ENCODE data around the gene PTX4. TPM values are rescaled to one million over a fixed set of nuclear protein-coding genes. Genes with fewer than 3 reads are reported as not detected.

Gene PTX4
- total RNA-seq, 1 experiment from 2014 or later = not detected

DNA sequence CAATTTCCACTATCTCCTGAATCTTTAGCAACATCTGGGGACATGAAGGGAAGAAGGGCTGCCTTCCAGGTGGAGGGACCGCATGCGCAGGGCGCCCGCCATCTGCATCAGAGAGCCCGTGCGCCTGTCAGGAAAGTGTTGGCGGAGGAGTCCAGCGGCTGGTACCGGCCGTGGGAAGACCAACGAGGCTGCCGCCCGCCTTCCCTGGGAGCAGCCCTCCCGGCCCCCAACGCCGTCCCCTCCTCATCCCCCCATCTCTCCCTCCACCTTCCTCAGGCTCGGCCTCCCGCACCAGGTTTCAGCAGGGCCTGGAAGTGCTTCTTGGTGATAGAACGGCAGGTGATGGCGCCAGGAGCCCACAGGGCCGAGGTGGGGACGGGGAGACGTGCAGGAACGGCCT, 22.7 kb downstream of the PTX4 start:
- H2AFZ ChIP-seq (ENCODE audit: low read length) = no peak overlapping the region
- H4K91ac ChIP-seq (ENCODE audit: insufficient read length, low read depth, low read length) = no peak overlapping the region
- peaks cover 9% of the 10 kb centered on the region; the same call in 1 of the 2 replicates for H3K79me2 ChIP-seq (ENCODE audit: insufficient read depth, low read length)
- H3K9me3 ChIP-seq (ENCODE audit: control insufficient read depth, low read depth, low read length) = no peaks in the 10 kb centered on the region
- H3K4me1 Mint-ChIP-seq = peaks cover 3 to 6% of the 10 kb centered on the region in 2 experiments; a peak in 2 of 4 replicates
- peaks cover 4% of the 10 kb centered on the region for H3K79me1 ChIP-seq (ENCODE audit: insufficient read depth, low read depth, low read length, poor library complexity, severe bottlenecking)
- no peak overlapping the region for H4K8ac ChIP-seq (replicated peaks; ENCODE audit: insufficient read length, low read depth, low read length)
- no peak overlapping the region for H3K23ac ChIP-seq (ENCODE audit: insufficient read length, low read depth, low read length)
- no peaks in the 10 kb centered on the region for H4K20me1 ChIP-seq (ENCODE audit: control insufficient read depth, insufficient read depth, insufficient read length)
- H3K36me3 Mint-ChIP-seq (ENCODE audit: insufficient read depth in 1 of 3, low read depth in 3 of 3) = peaks cover 2 to 8% (median 5%) of the 10 kb centered on the region in 3 experiments; a peak in 4 of 7 replicates
- no peaks in the 10 kb centered on the region for H3K27me3 Mint-ChIP-seq (ENCODE audit: low read depth)
- no peaks in the 10 kb centered on the region for H3K9me3 Mint-ChIP-seq
- no peak overlapping the region for H3K4me2 ChIP-seq (ENCODE audit: insufficient read depth, insufficient read length, low read length)
- no peak overlapping the region for H3K9ac ChIP-seq (ENCODE audit: extremely low read depth, insufficient read length, low read length)
- no CpG with 5 or more reads among the region's 24 CpGs for WGBS (ENCODE audit: extremely low coverage, insufficient read length, low lambda C conversion rate)
- no peaks in the 10 kb centered on the region for H3K4me1 ChIP-seq (ENCODE audit: insufficient read depth, low read length)
- no peaks in the 10 kb centered on the region for H3K27me3 ChIP-seq (ENCODE audit: insufficient read depth, low read length)
- DNase-seq = no peak
- H3T11ph ChIP-seq (ENCODE audit: low read length) = no peak overlapping the region
- no peak overlapping the region for H2BK15ac ChIP-seq (ENCODE audit: low read depth, low read length)
- no peak overlapping the region for H4K5ac ChIP-seq (ENCODE audit: insufficient read length, low read depth, low read length)
- no peak overlapping the region for H3K18ac ChIP-seq (ENCODE audit: insufficient read length, low read depth, low read length)
- TF ChIP-seq, protein P1, sequence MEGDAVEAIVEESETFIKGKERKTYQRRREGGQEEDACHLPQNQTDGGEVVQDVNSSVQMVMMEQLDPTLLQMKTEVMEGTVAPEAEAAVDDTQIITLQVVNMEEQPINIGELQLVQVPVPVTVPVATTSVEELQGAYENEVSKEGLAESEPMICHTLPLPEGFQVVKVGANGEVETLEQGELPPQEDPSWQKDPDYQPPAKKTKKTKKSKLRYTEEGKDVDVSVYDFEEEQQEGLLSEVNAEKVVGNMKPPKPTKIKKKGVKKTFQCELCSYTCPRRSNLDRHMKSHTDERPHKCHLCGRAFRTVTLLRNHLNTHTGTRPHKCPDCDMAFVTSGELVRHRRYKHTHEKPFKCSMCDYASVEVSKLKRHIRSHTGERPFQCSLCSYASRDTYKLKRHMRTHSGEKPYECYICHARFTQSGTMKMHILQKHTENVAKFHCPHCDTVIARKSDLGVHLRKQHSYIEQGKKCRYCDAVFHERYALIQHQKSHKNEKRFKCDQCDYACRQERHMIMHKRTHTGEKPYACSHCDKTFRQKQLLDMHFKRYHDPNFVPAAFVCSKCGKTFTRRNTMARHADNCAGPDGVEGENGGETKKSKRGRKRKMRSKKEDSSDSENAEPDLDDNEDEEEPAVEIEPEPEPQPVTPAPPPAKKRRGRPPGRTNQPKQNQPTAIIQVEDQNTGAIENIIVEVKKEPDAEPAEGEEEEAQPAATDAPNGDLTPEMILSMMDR (conservative IDR thresholded peaks at IDR 0.05) = no peak
- H2BK5ac ChIP-seq (ENCODE audit: insufficient read length, low read length) = no peak overlapping the region
- no peak overlapping the region for H3K14ac ChIP-seq (ENCODE audit: insufficient read depth, low read length)
- no peak overlapping the region for H3K4me3 Mint-ChIP-seq
- H3K27ac Mint-ChIP-seq = 0 out of 7 replicates have a peak overlapping the region, but pooled peaks of 1 of the 3 experiments have one; percentile 15
- H3K4ac ChIP-seq (ENCODE audit: low read depth, low read length) = no peak overlapping the region
- no peak overlapping the region for H3K56ac ChIP-seq (ENCODE audit: insufficient read length, low read depth, low read length)
- H2BK12ac ChIP-seq (ENCODE audit: insufficient read length, low read depth, low read length) = no peak overlapping the region
- no peak overlapping the region for H3K27ac ChIP-seq (ENCODE audit: insufficient read length, low read depth, low read length)
- no peak overlapping the region for H2BK120ac ChIP-seq (ENCODE audit: low read depth, low read length, poor library complexity, severe bottlenecking)
- H2BK20ac ChIP-seq (ENCODE audit: low read depth, low read length, poor library complexity, severe bottlenecking) = no peak overlapping the region
- no peaks in the 10 kb centered on the region for H3K23me2 ChIP-seq (ENCODE audit: insufficient read length, low read depth, low read length, poor library complexity, severe bottlenecking)
- no peak overlapping the region for H2AK5ac ChIP-seq (ENCODE audit: insufficient read length, low read length)

Data from H9 (cell line).